Measurements from ENCODE around the gene TICAM2.
"Not testable (repeated sequence)": the region's sequence is repeated elsewhere in the genome, so short reads cannot be mapped to it uniquely, and the experiment has no call there.

TICAM2 gene, protein sequence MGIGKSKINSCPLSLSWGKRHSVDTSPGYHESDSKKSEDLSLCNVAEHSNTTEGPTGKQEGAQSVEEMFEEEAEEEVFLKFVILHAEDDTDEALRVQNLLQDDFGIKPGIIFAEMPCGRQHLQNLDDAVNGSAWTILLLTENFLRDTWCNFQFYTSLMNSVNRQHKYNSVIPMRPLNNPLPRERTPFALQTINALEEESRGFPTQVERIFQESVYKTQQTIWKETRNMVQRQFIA

DNA sequence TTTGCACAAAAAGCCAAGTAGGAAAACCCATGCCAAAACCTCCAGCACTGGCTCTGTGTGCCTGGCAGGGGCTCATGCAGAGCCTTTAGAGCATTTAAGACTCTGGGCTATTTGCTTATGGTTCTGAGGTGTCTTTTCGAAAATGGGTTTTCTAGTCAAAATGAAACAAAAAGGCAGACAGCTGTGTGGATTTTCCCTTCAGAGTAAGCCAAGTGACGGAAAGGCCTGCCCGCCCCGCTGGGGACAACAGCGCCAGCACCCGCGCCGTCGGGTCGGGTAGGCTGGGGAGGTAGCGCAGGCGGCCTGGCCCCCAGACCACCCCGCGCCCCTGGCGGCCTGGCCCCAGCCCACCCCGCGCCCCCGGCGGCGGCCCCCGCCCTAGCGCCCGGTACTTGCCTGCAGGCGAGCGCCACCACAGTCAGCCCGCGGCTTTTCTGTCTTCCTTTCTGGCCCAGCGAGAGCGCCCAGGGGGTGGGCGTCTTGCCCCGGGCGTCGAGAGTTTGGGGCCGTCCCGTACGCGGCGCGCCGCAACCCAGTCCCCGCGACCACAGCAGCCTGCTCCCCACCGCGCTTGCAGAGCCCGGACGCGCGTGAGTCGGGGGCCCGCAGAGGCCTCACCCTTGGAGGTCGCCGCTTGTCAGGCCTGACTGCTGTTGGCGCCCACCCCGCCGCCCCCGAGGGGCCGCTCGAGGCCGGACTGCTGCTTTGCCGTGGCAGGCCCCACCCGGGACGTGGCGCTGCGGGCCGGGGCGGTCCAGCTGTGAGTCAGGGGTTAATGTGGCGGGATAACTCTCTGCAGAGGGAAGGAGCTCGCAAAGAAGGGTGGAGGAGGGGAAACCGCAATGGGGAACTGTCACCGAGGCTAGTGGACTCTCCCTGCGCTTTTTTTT lies at the start of gene TICAM2:
Gene TICAM2, minus strand, starts transcription at position 779 of the 890 bp plus-strand sequence. CDS start 21,223 bp downstream, outside the sequence.
- DNase-seq: peak; percentile 65

GRCh38 chr5:115649541-115649940 lies 47.3 kb upstream of the TICAM2 start:
- DNase-seq: no peak

DNA sequence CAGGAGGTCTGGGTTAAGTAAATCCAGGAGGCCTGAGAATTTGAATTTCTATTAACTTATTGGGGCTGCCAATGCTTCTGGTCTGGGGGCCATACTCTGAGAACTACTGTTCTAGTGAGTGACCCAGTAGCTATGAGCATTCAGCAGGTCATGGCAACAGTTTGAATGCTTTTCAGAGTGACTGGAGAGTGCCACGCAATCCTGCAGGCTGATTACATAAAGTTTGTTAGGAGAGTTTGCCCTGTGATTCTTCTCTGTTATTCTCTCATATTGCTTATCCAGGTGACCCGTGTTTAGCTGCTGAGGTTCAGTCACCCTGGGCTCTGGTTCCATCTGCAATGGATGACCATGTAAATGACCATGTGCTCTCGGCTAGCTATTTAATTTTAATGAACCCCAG lies 45.8 kb upstream of the TICAM2 start:
- no peak for DNase-seq

DNA sequence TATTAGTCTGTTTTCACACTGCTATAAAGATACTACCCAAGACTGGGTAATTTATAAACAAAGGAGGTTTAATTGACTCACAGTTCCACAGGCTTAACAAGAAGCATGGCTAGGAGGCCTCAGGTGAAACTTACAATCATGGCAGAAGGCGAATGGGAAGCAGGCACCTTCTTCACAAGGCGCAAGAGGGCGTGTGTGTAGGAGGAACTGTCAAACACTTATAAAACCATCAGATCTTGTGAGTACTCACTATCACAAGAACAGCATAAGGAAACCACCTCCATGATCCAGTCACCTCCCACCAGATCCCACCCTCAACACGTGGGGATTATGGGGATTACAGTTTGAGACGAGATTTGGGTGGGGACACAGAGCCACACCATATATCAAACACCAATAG lies 43.1 kb upstream of the TICAM2 start:
- DNase-seq: not testable (repeated sequence)

- DNase-seq: no peak
These were observed 41.8 kb upstream of the TICAM2 start for GRCh38 chr5:115644046-115644445.

DNA sequence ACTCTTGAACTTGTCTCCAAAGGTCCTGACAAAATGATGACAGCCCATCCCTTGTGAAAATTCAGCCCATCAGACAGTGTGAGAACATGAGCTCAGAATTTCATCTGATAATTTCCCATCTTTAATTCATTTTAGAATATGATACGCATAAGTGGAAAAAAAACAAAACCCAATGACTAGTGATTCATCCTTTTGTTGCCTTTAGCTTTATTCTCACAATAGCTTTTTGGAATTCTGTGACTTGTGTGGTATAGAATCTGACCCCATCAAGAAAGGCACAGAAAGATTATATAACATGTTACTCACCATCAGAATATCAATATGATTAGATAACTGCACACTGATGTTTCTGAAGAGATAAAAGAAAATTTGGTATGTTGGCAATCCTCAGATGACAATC lies 39.7 kb upstream of the TICAM2 start:
- DNase-seq: no peak

GRCh38 chr5:115640274-115640673 lies 38.0 kb upstream of the TICAM2 start:
- DNase-seq: no peak

- DNase-seq: no peak
These were observed 37.1 kb upstream of the TICAM2 start for GRCh38 chr5:115639377-115639776.

GRCh38 chr5:115637507-115637906 lies 35.2 kb upstream of the TICAM2 start:
- no peak for DNase-seq

DNA sequence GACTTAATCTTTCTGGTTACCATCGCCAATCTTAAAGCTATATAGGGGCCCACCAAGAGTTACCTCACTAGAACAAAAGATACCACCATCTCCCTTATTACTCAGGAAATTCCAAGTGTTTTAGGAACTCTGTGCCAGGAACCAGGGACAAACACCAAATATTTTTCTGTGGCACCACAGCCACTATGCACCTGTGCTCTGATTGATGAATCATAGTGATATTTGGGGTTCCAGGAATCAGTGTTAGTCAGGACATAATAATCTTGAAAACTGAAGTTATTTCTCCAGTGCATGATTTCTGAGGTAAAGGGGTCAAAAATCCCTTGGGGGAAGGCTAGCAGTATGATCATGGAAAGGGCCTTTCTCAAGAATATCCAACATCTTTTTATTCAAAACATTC lies 33.7 kb upstream of the TICAM2 start:
- DNase-seq: no peak

- peak; percentile 86 for DNase-seq
These were observed 32.3 kb upstream of the TICAM2 start for GRCh38 chr5:115634343-115635132.

DNA sequence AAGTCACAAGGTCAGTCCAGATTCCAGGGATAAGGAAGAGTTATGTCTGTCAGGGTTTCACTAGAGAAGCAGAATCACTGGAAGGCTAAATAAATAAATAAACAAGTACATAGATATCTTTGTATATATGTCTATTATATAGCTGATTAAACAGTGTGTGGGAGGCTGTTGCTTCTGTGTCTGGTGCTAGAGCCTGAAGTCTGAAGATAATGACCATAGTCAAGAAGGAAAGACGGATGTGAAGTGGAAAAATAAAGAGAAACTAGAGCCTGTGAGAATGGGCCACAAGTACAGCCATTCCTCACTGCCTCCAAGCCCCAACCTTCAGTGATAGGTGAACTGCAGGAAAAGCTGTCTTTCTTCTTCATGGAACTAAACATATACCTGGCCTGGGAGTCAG lies 27.6 kb upstream of the TICAM2 start:
- DNase-seq: no peak

DNA sequence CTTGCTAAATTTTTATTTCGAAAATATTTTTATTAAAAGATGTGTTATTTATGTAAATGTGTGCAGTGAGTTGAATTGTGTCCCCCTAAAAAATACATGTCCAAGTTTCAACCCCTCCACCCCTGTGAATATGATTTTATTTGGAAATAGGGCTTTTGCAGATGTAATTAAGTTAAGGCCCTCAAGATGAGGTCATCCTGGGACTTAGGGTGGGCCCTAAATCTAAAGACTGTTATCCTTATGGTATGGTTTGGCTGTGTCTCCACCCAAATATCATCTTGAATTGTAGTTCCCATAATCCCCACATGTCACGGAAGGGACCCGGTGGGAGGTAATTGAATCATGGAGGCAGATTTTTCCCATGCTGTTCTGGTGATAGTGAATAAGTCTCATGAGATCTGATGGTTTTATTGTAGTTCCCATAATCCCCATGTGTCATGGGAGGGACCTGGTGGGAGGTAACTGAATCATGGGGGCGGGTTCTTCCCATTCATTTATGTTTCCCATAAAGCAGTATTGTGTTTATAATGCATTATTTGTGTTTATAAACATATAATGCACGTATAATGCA lies 25.1 kb upstream of the TICAM2 start:
- DNase-seq: no peak

DNA sequence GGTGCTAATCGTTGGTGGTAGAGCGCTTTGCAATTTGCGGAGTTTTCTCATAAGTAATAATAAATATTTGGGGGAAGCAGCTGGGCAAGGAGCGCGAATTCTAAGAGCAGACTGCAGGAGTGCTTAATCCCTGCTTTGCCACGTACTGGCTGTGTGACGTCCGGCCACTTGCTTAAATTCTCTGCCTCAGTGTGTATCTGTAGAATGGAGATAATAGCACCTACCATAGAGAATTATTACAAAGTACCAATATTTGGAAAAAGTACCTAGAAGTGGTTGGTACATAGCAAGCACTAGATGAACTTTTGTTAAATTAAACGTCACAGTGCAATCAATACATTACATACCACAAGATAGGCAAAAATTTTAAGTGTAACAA lies 24.2 kb upstream of the TICAM2 start:
- no peak for DNase-seq

DNA sequence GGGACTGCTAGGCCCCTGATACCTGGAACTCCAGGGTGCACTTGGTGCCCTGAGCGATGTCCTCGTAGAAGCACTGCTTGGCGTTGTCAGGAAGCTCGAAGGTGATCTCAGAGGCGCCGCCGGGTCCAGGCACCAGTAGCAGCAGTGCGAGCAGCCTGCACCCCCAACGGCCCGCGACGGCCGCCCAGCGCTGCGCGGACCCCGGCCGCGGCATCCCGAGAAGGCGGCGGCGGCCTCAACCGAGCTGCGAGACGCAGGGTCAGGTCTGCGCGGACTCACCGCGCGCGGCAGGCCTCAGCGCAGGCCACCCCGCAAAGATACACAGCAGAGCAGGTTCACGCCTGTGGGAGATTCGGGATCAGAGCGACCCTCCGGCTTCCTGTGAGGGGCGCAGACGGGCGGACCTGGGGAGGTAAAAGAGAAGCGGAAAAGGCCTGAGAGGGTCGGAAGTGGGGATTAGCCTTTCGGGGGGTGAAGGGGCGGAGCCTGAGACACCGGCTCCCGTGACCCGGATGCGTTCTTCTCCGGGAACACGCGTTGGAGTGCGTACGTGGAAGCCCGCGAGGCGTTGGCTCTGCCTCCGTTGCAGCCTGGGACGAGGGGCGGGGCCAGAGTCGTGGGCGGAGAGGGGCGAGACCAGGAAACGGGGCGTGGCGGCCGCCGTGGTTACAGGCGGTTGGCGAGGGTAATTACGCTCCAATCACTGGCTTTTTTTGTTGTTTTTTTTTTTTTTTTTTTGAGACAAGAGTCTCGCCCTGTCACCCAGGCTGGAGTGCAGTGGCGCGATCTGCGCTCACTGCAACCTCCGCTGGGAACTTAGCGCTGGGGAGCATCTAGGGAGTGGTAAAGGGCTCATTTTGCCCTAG lies 23.5 kb upstream of the TICAM2 start, which contains the start of gene TMED7:
Gene TMED7, minus strand, starts transcription at position 458 of the 866 bp plus-strand sequence. Its CDS starts 244 bp downstream, at position 214.
- peak; percentile 99 for DNase-seq

DNA sequence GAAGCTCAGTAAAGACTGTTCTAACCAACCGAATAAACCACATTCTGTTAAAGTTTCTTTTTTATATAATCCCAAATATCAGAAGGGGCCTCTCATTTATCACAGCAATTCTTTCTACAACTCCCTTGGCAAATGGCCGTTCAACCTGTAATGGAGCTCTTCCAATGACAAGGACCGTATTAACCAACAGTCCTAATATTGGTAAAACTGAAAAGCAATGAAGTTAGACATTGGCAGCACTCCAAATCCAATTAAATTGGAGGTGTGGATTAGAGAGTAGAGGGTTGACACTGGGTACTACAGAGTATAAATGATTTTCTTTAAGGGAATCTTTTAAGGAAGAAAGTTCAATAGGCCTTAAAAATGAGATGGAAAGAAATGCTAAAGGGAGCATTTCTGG lies 22.7 kb upstream of the TICAM2 start:
- DNase-seq: peak; percentile 13

DNA sequence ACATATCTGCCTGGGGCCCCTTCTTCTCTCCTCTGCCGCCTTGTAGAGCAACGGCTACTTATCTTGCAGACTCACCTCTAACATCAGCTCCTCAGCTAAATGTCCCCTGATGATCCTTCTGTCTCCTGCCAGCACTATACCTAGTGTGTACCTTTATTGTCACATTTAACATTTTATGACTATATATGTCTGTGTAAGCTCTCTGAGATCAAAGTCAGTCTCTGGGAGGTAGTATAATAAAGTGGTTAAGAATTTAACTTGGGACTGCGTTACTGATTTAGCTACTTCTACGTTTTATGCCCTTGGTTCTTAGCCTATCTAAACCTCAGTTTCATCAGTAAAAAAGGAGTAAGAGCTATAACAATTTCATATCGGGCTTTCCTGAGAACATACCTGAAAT lies 21.4 kb upstream of the TICAM2 start:
- no peak for DNase-seq

GRCh38 chr5:115621365-115621900 lies 19.2 kb upstream of the TICAM2 start:
- no peak for DNase-seq

DNA sequence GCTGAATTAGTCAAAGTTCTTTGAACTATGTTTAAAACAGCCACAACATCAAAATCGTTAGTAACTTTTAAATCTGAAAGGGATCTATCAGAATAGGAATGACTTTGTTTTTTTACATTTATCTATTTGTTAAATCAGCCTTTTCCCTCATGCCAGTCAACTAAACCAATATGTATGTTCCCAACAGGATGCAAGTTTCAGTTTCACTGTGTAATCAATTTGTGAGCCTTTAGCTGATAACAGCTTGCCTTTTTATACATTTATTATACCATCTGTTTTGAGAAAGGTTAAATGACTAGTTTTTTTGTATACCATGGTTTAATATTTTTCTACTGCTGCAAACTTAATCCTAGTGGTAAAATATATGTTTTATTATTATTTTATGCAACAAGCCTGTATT lies 14.6 kb upstream of the TICAM2 start:
- no peak for DNase-seq

- no peak for DNase-seq
These were observed 14.2 kb upstream of the TICAM2 start for GRCh38 chr5:115616472-115616871.

GRCh38 chr5:115611873-115612272 lies 9.6 kb upstream of the TICAM2 start:
- DNase-seq: no peak

GRCh38 chr5:115607935-115608334 lies 5.7 kb upstream of the TICAM2 start:
- DNase-seq: no peak
